NCI-H510A (cell line): ENCODE data around the gene FNDC8.
"Not testable (repeated sequence)": the region's sequence is repeated elsewhere in the genome, so short reads cannot be mapped to it uniquely, and the experiment has no call there.

Experiments
- DNase-seq: peaks from one replicate; lab custom pipeline; 2025; lab: John Stamatoyannopoulos, UW

FNDC8 gene

DNA sequence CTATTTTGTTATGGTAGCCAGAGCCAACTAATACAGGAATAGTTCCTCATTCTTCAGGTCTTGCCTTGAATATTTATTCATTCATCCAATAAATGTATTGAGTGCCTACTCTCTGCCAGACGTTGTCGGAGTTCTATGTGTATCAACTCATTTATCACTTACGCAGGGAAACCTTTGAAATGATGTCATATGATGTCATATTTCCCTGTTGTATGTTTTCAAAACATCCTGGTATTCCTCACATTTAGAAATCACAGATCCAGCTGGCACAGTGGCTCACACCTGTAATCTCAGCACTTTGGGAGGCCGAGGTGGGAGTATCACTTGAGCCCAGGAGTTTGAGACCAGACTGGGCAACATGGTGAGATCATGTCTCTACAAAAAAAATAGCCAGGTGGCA, 23.4 kb downstream of the FNDC8 start:
- no peak for DNase-seq

GRCh38 chr17:35146214-35146833, 24.9 kb downstream of the FNDC8 start:
- DNase-seq, result no peak

GRCh38 chr17:35147375-35147905, 26.0 kb downstream of the FNDC8 start, which contains the start of gene UNC45B:
Gene UNC45B, plus strand, starts transcription at chr17:35147817. Its CDS starts 447 bp downstream, at chr17:35148264.
- no peak for DNase-seq

DNA sequence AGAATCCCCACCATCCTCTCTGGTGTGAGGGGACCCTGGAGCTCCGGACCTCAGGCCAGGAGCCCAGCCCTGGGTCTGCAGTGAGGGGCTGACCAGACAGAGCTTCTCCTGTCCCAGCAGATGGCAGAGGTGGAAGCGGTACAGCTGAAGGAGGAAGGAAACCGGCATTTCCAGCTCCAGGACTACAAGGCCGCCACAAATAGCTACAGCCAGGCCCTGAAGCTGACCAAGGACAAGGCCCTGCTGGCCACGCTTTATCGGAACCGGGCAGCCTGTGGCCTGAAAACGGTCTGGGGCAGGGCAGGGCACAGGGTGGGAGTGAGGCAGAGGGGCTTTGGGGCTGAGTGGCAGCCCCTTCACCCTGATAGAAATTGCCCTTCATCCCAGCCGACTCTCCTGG, 26.7 kb downstream of the FNDC8 start:
- DNase-seq, result no peak

- DNase-seq, result no peak
These were observed 28.5 kb downstream of the FNDC8 start for GRCh38 chr17:35149941-35150340.

DNA sequence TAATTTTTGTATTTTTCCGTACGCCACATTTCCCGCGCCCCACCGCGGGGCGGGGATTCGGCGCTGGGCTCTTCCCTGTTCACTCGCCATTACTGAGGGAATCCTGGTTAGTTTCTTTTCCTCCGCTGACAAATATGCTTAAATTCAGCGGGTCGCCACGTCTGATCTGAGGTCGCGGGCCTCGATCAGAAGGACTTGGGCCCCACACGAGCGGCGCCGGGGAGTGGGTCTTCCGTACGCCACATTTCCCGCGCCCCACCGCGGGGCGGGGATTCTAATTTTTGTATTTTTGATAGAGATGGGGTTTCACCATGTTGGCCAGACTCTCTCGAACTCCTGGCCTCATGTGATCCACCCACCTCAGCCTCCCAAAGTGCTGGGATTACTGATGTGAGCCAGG, 29.7 kb downstream of the FNDC8 start:
- DNase-seq, result not testable (repeated sequence)

- no peak for DNase-seq
These were observed 31.2 kb downstream of the FNDC8 start for GRCh38 chr17:35152421-35153140.

GRCh38 chr17:35154196-35155165, 33.1 kb downstream of the FNDC8 start:
- DNase-seq, result no peak

- DNase-seq, result no peak
These were observed 33.8 kb downstream of the FNDC8 start for GRCh38 chr17:35155246-35155645.

GRCh38 chr17:35159940-35160339, 38.5 kb downstream of the FNDC8 start:
- no peak for DNase-seq

DNA sequence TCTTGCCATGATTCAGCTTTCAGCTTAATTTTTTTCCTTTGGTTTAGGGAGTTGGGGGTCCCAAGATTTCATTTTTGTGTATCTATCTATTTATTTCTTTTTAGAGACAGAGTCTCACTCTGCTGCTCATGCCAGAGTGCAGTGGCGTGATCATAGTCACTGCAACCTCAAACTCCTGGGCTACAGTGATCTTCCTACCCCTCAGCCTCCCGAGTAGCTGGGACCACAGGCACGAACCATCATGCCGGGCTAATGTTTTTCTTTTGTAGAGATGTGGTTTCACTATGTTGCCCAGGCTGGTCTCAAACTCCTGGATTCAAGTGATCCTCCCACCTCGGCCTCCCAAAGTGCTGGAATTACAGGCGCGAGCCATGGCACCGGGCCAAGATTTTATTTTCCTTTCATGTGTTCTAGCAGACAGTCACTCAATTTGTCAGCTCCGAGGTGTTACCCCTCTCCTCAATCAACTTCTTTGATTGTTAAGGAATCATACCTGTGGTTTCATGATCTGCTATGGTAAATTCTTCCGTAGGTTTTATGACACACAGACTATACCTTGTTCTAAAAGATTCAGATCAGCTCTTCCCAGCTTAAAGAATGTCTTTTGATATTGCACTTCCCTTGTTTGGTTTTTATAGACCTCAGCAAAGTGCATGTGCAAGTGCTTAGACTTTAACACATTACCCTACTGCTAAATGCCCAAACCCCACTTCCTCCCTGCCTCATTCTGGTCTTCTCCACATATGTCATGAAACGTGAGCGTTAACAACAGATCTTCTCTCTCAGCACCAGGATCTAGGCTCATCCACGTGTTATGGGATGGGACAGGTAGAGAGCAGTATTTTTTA, 39.2 kb downstream of the FNDC8 start:
- DNase-seq, result no peak

DNA sequence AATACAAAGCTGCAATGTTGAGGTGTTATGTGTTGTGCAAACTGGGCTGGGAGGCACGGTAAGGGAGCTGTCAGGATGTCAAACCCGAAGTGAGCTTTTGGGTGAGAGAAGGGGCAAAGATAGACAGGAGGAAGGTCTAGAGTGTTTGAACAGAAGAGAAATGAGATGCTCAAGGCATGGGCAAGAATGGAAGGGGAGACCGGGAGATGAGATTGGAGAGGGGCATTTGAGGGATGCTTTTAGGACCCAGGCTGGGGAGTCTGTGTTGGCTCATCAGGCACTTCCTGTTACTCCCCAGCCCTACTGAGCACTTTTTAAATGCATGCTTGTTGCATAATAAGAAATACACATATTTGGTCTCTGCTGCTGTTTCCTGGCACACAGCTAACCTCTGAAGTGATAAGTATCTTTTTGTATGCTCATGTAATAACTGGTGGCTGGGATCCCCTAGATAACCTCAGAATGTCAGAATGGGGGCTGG, 39.9 kb downstream of the FNDC8 start:
- DNase-seq, result no peak

- DNase-seq, result no peak
These were observed 41.3 kb downstream of the FNDC8 start for GRCh38 chr17:35162755-35163154.

GRCh38 chr17:35163886-35164285, 42.5 kb downstream of the FNDC8 start:
- DNase-seq, result no peak

GRCh38 chr17:35164716-35165115, 43.3 kb downstream of the FNDC8 start:
- no peak for DNase-seq

DNA sequence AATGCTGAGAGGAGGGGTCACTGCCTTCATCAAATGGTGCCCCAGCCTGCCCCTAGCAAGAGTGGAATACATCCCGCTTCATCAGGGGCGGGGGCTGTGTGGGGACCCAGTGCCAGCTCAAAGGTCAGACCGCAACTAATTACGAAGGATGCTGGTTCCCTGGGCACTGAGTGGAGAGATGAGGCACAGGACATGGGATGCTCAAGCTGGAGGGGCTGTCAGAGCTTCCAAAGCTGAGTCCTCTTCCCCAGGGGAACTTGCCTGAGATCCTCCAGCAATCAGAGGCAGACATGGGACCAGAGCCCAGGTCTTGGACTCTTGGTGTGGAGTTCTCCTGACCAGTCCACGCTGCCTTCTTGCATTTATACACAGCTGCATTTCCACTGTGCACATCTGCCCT, 45.1 kb downstream of the FNDC8 start:
- DNase-seq, result no peak

DNA sequence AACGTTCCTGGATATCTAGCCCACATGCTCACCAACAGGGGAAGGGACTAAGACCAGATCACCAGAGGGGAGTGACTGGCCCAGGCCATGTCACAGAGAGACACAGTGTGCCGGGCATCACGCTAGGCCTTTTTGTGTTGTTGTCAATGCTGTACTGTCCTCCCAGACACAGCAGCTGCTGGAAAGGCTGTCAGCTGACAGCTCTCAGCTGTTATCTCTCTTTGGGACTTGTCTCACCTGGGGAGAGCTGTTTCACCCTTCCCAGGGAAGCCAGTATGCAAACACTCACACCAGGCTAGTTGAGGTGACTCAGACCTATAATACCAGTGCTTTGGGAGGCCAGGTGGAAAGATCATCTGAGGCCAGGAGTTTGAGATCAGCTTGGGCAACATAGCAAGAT, 45.6 kb downstream of the FNDC8 start:
- DNase-seq, result no peak

GRCh38 chr17:35167666-35168065, 46.3 kb downstream of the FNDC8 start:
- DNase-seq, result no peak

GRCh38 chr17:35169835-35170363, 48.5 kb downstream of the FNDC8 start:
- no peak for DNase-seq

GRCh38 chr17:35170968-35171771, 49.8 kb downstream of the FNDC8 start:
- DNase-seq, result no peak
